Umbilical cord (tissue), 2 donors: Measurements from ENCODE around the gene MRPL43. TPM values are rescaled to one million over a fixed set of nuclear protein-coding genes. Genes with fewer than 3 reads are reported as not detected.

ENCODE experiments used
- DNase-seq: peaks from one replicate; pipeline ENCODE4 v3.0.0-alpha.2; 2015; ENCODE audit warnings: low spot score
- total RNA-seq: library from RNA; depleted of rRNA; stranded (reverse); fragments of >200 nt; gene quantifications from one replicate; pipeline ENCODE4 v1.2.3, GENCODE V29; 2014; ENCODE audit warnings: low replicate concordance; ENCODE audit not compliant: insufficient read depth

The MRPL43 gene
- total RNA-seq, 1 donor from 2014 or later: 73.7 TPM

DNA sequence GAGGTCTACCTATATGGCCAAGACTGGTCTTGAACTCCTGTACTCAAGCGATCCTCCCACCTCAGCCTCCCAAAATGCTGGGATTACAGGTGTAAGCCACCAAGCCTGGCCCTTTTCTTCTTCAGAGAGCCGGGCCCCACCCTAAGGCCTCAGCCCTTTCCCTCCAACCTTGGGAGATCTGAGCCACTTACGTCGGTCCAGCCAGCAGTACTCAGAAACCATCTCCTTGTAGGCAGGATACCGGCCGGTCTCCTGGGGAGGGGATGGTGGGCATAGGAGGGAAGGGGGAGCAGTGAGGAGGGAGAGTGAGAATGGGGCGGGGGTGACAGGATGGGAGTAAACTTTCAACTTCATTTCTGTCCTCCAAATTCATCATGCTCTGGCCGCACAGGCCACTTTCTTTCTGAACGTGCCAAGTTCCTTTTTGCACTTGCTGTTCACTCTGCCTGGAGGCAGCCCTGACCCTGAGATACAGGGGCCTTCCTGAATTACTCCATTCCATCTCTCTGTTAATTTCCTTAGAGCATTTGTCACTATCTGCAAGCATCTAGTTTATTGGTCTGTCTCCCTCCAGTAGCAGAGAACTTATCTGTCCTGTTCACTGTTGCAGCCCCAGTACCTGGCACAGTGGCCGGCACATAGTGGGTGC is 33.3 kb upstream of the MRPL43 start:
- DNase-seq: no peak

DNA sequence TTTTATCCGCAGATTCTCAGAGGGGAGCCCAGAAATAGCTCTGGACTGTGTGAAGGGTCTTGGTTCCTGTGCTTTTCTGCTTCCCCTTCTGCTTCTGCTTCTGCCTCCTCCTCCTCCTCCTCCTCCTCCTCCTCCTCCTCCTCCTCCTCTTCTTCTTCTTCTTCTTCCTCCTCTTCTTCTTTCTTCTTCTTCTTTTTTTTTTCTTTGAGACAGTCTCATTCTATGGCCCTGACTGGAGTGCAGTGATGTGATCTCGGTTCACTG is 32.1 kb upstream of the MRPL43 start:
- no peak for DNase-seq

DNA sequence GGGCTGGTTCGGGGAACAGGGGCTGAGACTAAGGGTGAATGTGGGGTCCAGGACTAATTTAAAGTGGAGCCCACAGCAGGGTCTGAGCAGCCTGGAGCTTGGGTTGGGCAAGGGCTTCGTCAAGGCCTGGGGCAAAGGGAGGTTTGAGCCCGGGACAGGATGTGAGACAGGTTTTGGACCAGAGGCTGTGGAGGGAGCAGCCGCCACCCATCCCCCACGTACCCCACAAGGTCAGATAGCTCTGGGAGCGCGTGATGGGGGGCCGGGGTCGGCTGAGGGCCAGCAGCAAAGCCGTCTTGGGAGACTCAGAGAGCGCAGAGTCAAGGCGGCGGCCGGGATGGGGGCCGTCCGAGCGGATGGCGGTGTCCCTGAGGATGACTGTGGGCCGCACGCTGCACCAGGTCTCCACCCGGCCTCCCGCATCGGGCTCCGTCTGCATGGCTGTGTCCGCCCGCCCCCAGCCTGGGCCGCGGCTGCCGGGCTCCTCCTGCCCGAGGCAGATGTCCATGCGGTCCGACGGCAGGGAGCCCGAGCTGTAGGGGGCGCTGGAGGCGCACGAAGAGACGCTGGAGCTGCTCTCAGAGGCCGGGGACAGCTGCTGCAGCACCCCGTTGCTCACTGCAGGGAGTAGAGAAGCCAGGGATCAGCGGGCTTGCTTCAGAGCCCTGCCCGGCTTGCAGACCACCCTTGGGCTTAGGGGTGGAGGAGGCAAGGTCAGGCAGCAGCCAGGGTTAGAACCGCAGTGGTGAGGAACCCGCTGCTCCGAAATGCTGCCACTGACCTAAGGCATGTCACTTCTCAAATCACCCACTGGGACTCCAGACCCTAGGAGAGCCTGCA is 31.5 kb upstream of the MRPL43 start:
- DNase-seq: peak; percentile 78

GRCh38 chr10:101018118-101018599 is 30.9 kb upstream of the MRPL43 start:
- DNase-seq: peak; percentile 28

DNA sequence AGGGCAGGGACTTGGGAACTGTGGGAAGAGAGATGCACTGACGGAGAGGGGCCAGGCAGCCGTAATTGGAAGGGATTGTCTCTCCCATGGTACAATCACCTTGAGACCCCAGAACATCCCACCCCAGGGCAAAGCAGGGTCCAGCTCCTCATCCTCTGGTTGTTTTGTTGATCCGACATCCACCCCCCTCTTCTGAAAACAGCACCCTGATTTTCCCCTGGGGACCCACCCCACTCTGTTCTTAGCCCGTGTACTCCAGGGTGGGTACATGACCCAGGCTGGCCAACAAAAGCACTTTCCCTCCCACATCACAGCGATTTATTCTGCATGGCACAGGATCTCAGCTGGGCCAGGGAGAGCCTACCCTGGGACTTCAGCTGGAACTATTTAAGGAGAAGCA is 29.5 kb upstream of the MRPL43 start:
- DNase-seq: no peak

- no peak for DNase-seq
These were observed 28.3 kb upstream of the MRPL43 start for GRCh38 chr10:101015582-101015973.

- DNase-seq: peak; percentile 46
These were observed 27.8 kb upstream of the MRPL43 start for GRCh38 chr10:101014966-101015581.

GRCh38 chr10:101014230-101014884 is 27.1 kb upstream of the MRPL43 start:
- peak; percentile 72 for DNase-seq

DNA sequence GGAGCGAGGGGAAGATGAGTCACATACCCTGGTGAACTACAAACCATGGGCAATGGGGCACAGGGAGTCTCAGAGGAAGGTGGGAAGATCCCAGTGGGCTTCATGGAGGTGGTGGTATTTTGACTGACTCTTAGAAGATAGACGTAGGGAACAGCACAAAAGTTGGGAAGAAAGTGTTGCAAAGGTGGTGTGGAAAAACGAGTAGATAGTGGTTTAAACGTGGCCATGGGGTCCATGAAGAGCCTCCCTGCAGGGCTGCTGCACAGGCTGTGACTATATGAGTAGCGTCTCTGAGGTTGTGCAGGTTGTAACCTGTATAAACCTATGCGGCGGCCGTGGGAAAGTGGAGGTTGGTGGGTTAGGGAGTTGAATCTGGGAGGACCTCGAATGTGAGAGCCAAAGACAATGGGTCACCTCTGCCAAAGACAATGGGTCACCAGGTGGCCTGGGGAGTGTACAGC is 26.1 kb upstream of the MRPL43 start:
- DNase-seq: no peak

DNA sequence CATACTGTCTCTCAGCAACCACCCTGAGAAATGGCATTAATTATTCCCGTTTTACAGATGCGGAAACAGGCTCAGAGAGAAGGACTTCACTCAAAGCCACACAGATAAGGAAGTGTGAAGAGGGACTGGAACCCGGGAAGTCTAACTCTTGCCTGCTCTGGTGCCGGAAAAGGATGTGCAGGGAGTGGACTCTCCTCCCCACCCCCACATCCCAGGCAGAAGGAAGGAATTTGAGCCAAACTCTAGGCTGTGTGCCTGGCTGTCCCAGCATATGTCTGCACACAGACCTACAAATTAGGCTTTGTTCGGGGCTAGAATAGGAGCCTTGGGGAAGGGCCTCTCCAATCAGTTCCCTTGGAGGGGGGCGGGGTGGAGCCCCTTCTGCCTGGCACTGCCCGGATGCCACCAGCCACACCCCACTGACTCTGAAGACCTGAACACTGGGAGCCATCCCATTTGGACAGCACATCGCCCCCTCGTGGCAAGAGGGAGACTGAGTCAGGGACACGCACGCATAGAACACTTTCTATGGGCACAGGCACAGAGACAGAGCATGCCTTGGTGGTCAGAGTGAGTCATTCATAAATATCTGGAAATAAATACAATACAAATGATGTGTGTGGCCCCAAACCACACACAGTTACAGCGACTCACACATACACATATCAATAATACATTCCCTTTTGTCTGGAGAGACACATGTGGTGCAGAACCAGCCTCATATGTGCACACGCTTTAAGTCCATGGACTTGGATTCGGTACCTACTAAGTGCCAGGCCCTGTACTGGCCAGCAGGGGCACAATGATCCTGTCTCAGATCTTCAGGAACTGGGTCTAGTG is 25.4 kb upstream of the MRPL43 start:
- DNase-seq: peak; percentile 89

- DNase-seq: no peak
These were observed 24.5 kb upstream of the MRPL43 start for GRCh38 chr10:101011517-101012423.

GRCh38 chr10:101010329-101010728 is 23.0 kb upstream of the MRPL43 start:
- DNase-seq: no peak

DNA sequence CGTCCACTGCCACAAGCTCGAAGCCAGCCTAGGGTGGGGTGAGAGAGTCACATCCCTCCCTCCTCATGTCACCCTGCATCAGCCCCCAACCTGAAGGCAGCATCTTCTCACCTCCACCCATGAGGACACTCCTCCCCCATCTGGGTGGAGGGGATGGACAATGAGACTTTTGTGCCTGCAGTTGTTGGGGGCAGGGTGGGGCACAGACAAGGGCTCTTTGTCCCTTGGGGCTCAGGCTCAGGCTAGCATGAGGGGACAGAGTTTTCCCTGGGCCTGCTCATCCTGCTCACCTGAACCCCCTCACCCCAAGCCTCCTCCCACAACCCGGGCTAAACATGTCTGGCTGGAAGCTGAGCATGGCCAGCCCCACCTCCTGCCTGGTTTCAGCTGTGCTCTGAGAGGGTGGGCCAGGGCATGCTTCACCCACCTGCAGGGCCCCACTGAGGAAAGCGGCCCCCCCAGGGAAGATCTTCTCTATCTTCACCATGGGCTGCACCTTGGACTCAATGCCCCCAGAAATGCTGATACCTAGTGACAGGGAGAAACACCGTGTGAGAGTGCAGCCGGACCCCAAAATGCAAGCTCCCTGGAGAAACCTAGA is 21.6 kb upstream of the MRPL43 start:
- DNase-seq: no peak

DNA sequence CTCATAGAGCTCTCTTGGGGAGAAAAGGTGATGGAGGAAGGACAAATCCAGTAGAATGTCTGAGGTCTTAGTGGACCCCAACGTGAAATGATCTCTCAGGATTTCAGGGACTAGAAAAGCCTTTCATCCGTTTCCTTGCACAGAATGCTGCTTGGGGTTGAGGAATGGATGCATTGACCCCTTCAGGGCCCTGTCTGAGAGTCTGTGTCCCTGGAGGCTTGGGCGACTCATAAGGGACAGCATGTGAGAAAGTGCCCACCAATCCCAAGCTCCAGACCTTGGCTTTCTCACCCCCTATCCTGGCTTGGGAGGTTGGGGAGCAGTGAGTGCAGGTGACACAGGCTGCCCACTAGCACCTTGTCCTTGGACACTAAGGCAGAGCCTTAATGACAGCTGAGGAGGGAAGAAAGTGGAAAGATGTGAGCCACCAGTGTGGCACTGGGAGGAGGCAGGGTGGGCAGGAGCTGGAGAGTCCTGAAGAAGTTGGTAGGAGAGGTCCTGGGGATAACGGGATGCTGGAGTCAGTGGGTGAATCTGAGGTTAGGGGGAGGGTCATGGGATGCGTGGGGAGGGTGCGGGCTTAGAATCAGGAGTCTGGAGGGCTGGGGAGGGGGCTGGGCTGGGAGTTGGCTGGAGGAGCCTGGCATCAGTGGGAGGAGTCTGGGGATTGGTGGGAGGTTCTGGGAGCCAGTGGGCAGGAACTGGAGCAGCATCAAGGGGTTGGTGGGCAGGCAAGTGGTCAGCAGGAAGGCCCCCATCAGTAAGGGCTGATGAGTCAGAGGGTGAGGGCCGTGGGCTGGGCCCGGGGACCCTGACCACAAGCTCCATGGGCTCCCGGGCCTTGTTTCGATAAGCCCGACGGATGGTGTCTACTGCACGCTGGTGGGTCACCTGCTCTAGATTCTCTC is 20.9 kb upstream of the MRPL43 start:
- DNase-seq: no peak

GRCh38 chr10:101007099-101007711 is 19.9 kb upstream of the MRPL43 start:
- no peak for DNase-seq

- DNase-seq: no peak
These were observed 19.3 kb upstream of the MRPL43 start for GRCh38 chr10:101006593-101007098.

GRCh38 chr10:101005869-101006567 is 18.7 kb upstream of the MRPL43 start:
- DNase-seq: no peak
